ENCODE measurements around the gene PTPRN2. TPM values are rescaled to one million over a fixed set of nuclear protein-coding genes. Genes with fewer than 3 reads are reported as not detected.

Gene PTPRN2
- total and polyA plus RNA-seq, 7 donors = 0.47 to 0.82 (median 0.51) TPM

DNA sequence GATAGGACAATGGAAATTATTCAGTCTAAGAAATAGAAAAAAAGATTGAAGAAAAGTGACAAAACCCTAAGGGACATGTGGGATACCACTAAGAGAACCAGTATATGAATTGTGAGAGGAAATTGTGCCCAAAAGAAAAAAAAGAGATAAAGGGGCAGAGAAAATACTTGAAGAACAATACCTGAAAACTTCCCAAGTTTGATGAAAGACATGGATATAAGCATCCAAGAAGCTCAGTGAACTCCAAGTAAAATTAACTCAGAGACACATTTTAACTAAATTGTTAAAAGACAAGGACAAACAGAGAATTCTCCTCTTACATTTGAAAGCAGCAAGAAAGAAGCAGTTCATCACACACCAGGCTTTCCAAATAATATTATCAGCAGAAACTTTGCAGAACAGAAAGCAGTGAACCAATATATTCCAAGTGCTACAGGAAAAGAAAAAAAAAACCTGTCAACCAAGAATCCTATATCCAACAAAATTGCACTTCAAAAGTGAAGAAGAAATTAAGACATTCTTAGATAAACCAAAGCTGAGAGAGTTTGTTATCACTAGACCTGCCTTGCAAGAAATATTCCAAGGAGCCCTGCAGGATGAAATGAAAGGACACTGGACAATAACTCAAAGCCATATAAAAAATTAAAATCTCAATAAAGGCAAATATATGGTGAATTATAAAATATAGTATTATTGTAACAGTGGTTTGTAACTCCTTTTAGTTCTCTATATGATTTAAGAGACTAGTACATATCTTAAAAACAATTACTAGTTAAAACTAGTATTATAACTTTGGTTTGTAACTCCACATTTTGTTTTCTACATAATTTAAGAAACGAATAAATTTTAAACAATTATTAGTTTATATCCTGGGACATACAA lies 470.0 kb downstream of the PTPRN2 start:
- TF ChIP-seq, protein P1, sequence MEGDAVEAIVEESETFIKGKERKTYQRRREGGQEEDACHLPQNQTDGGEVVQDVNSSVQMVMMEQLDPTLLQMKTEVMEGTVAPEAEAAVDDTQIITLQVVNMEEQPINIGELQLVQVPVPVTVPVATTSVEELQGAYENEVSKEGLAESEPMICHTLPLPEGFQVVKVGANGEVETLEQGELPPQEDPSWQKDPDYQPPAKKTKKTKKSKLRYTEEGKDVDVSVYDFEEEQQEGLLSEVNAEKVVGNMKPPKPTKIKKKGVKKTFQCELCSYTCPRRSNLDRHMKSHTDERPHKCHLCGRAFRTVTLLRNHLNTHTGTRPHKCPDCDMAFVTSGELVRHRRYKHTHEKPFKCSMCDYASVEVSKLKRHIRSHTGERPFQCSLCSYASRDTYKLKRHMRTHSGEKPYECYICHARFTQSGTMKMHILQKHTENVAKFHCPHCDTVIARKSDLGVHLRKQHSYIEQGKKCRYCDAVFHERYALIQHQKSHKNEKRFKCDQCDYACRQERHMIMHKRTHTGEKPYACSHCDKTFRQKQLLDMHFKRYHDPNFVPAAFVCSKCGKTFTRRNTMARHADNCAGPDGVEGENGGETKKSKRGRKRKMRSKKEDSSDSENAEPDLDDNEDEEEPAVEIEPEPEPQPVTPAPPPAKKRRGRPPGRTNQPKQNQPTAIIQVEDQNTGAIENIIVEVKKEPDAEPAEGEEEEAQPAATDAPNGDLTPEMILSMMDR (IDR thresholded peaks at IDR 0.05) = no peak
- H3K9me3 ChIP-seq = peaks cover 22% of the 10 kb centered on the region

DNA sequence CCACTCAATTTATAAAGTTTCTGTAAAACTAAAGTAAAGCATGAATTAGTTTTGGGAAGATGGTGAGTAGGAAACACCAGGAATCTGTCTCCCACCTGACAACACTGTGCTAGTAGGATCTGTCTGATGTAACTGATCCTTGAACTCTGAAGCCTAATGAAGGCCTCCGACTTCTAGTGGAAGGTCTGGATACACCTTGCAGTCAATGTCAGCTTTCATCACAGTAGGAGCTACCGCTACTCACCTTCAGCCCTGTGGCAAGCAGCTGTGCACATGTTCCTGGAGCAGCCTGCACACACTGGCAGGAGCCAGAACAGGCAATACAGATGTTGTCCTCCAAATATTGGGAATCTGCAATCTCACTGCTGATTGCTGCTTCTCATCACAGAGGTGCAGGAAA lies 471.4 kb downstream of the PTPRN2 start:
- intact Hi-C loops (cut with DNase I) = no loop called here
- H3K9me3 ChIP-seq = peaks cover 22% of the 10 kb centered on the region

More for the DNA sequence above, 470.0 kb downstream of the PTPRN2 start:
- no peak overlapping the region for H3K4me3 ChIP-seq
- intact Hi-C loops (cut with DNase I) = no loop called here
- ATAC-seq (no peak), DNase-seq (no peak)
- no peak overlapping the region for H3K27ac ChIP-seq
- H3K4me1 ChIP-seq = no peaks in the 10 kb centered on the region
- 65 to 78% (median 76%) methylated on average over 1 of the region's 1 CpG for WGBS, 3 donors
- H3K27me3 ChIP-seq (ENCODE audit: insufficient read depth in 3 of 3, low read length in 2 of 3) = no peaks in the 10 kb centered on the region
- H3K36me3 ChIP-seq (ENCODE audit: insufficient read depth in 1 of 2, low read depth in 1 of 2) = no peaks in the 10 kb centered on the region

GRCh38 chr7:158114056-158114850 lies 473.4 kb downstream of the PTPRN2 start:
- TF ChIP-seq, protein P1 (IDR thresholded peaks at IDR 0.05) = no peak
- H3K27me3 ChIP-seq (ENCODE audit: insufficient read depth in 3 of 3, low read length in 2 of 3) = no peaks in the 10 kb centered on the region
- ATAC-seq = no peak
- intact Hi-C loops (cut with DNase I) = no loop called here
- H3K9me3 ChIP-seq = peaks cover 19% of the 10 kb centered on the region
- H3K36me3 ChIP-seq (ENCODE audit: insufficient read depth in 1 of 2, low read depth in 1 of 2) = no peaks in the 10 kb centered on the region
- 84 to 91% (median 89%) methylated on average over 18 of the region's 18 CpGs for WGBS, 3 donors
- H3K27ac ChIP-seq = no peak overlapping the region
- DNase-seq = no peak
- no peak overlapping the region for H3K4me3 ChIP-seq
- H3K4me1 ChIP-seq = no peaks in the 10 kb centered on the region

More for the DNA sequence above, 471.4 kb downstream of the PTPRN2 start:
- H3K4me3 ChIP-seq = no peak overlapping the region
- no peak for DNase-seq
- no peak overlapping the region for H3K27ac ChIP-seq
- TF ChIP-seq, protein P1 (IDR thresholded peaks at IDR 0.05) = no peak
- 88 to 96% (median 88%) methylated on average over 2 of the region's 2 CpGs for WGBS, 3 donors
- H3K27me3 ChIP-seq (ENCODE audit: insufficient read depth in 3 of 3, low read length in 2 of 3) = no peaks in the 10 kb centered on the region
- no peaks in the 10 kb centered on the region for H3K36me3 ChIP-seq (ENCODE audit: insufficient read depth in 1 of 2, low read depth in 1 of 2)
- no peak for ATAC-seq
- no peaks in the 10 kb centered on the region for H3K4me1 ChIP-seq

DNA sequence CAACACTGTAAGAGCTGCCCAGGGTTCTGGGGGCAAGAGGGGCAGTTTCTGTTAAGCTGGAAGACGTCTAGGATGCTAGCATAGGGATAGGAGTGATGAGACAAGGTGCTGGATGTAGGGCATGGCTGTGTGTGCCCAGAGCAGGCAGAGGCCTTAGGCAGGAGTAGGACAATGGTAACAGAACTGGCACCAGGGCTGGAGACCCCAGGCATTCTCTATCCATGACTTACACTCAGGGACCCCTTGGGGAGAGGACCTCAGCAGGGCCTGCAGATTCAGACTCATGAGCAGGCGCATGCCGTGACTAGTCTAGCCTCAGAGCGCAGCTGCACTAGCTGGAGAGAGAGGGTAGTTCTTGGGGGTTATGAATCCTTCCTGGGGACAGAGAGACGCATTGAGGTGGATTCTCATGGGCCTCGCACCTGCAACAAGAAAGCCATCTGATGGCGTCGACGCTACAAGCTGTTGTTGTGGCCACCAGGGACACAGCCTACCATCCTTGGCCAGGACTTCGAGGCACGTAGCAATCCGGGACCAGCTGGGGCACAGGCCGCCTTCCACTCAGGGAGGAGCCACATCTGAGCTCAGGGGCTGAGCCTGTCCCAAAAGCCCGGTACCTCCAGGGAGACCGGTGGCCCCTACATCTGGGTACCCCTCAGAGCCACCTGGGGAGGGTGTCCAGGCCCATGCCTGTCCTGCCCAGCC lies 474.1 kb downstream of the PTPRN2 start:
- H3K9me3 ChIP-seq = peaks cover 16% of the 10 kb centered on the region

More for the DNA sequence above, 474.1 kb downstream of the PTPRN2 start:
- TF ChIP-seq, protein P1 (IDR thresholded peaks at IDR 0.05) = no peak
- no peaks in the 10 kb centered on the region for H3K27me3 ChIP-seq (ENCODE audit: insufficient read depth in 3 of 3, low read length in 2 of 3)
- no peaks in the 10 kb centered on the region for H3K4me1 ChIP-seq
- ATAC-seq (no peak), DNase-seq (no peak)
- intact Hi-C loops (cut with DNase I) = no loop called here
- H3K36me3 ChIP-seq (ENCODE audit: insufficient read depth in 1 of 2, low read depth in 1 of 2) = no peaks in the 10 kb centered on the region
- no peak overlapping the region for H3K27ac ChIP-seq
- 88 to 92% (median 88%) methylated on average over 15 of the region's 15 CpGs for WGBS, 3 donors
- H3K4me3 ChIP-seq = no peak overlapping the region

Measured in psoas muscle (tissue), 8 donors.